DMS79 treated with DMSO at 0.1 percent for 48 hours (cell line): ENCODE measurements around the gene MT1F.
"Not testable (repeated sequence)": the region's sequence is repeated elsewhere in the genome, so short reads cannot be mapped to it uniquely, and the experiment has no call there.

Source experiments
- DNase-seq: peaks from one replicate; lab custom pipeline; 2025; lab: John Stamatoyannopoulos, UW

The MT1F gene

GRCh38 chr16:56657555-56658326, at the start of gene MT1F:
Gene MT1F, plus strand, starts transcription at chr16:56657959. Its CDS starts 100 bp downstream, at chr16:56658059.
- peak; percentile 42 for DNase-seq

- DNase-seq, result peak; percentile 82
Measured at GRCh38 chr16:56608043-56608875, 49.5 kb upstream of the MT1F start, which contains the start of gene MT2A. Gene MT2A, plus strand, starts transcription at chr16:56608584. Its CDS starts 72 bp downstream, at chr16:56608656.

- DNase-seq, result no peak
Measured at GRCh38 chr16:56608876-56609462, 48.8 kb upstream of the MT1F start.

- DNase-seq, result peak; percentile 31
Measured at GRCh38 chr16:56609463-56609921, 48.3 kb upstream of the MT1F start.

GRCh38 chr16:56610017-56610608, 47.6 kb upstream of the MT1F start:
- no peak for DNase-seq

GRCh38 chr16:56610609-56611111, 47.1 kb upstream of the MT1F start:
- DNase-seq, result no peak

- DNase-seq, result no peak
Measured at GRCh38 chr16:56611281-56611833, 46.4 kb upstream of the MT1F start.

- no peak for DNase-seq
Measured at GRCh38 chr16:56613706-56614105, 44.1 kb upstream of the MT1F start.

GRCh38 chr16:56614549-56614991, 43.2 kb upstream of the MT1F start:
- no peak for DNase-seq

- no peak for DNase-seq
Measured at GRCh38 chr16:56615353-56615752, 42.4 kb upstream of the MT1F start.

- no peak for DNase-seq
Measured at GRCh38 chr16:56616608-56617211, 41.0 kb upstream of the MT1F start.

GRCh38 chr16:56617212-56618085, 40.3 kb upstream of the MT1F start:
- no peak for DNase-seq

GRCh38 chr16:56618138-56618537, 39.6 kb upstream of the MT1F start:
- no peak for DNase-seq

GRCh38 chr16:56620339-56620897, 37.3 kb upstream of the MT1F start:
- no peak for DNase-seq

- not testable (repeated sequence) for DNase-seq
Measured at GRCh38 chr16:56621665-56622445, 35.9 kb upstream of the MT1F start.

- not testable (repeated sequence) for DNase-seq
Measured at GRCh38 chr16:56623184-56623583, 34.6 kb upstream of the MT1F start.

- DNase-seq, result no peak
Measured at GRCh38 chr16:56623637-56624036, 34.1 kb upstream of the MT1F start.

GRCh38 chr16:56625140-56625942, 32.4 kb upstream of the MT1F start, which contains the start of gene MT1E:
Gene MT1E, plus strand, starts transcription at chr16:56625781. Its CDS starts 71 bp downstream, at chr16:56625852.
- peak; percentile 34 for DNase-seq
